ENCODE results near the gene OSBPL8. TPM values are rescaled to one million over a fixed set of nuclear protein-coding genes. Genes with fewer than 3 reads are reported as not detected.

Gene OSBPL8
- total and polyA plus RNA-seq, 4 donors = 6.9 to 32.5 (median 22.9) TPM

DNA sequence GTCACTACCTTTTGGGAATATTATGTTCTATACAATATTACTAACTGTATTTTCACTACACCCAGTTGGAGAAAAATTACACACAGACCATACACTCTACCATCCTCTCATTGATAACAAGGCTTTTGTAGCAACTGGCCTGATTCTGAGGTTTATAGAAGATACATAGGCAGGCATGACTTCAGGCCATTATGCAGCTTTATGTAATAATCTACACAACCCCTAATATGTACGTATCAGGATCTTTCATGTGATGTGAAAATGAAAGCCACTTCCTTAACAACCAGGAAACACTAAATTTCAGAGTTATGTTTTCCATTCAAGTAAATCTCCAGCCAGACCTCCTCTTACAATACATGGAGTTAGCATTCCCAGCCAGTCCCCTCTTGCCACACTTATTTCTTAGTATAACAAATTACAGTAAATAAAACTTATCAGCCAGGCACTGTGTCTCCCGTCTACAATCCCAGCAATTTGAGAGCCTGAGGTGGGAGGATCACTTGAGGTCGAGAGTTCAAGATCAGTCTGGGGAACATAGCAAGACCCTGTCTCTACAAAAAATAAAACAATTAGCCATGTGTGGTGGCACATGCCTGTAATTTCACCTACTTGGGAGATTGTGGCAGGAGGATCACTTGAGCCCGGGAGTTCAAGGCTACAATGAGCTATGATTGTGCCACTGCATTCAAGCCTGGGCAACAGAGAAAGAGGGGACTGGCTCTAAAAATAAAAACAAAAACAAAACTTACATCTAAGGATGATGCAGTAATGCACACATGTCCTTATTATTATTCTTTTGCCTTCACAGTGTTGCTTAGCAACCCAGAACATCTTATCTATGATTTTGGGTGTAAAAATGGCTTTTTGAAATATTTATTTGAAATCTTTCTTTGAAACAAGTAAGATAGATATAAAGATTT is 10.4 kb upstream of the OSBPL8 start:
- H3K27me3 ChIP-seq (ENCODE audit: control insufficient read depth in 4 of 4, insufficient read depth in 4 of 4, low read length in 3 of 4) = no peaks in the 10 kb centered on the region
- H3K36me3 ChIP-seq (ENCODE audit: control insufficient read depth in 4 of 4, insufficient read depth in 3 of 4, low read depth in 1 of 4, low read length in 3 of 4) = no peaks in the 10 kb centered on the region
- H3K9ac ChIP-seq (ENCODE audit: low read depth in 1 of 2, low read length in 2 of 2) = peak overlapping the region in 1 of 2 donors; percentile 18
- TF ChIP-seq MAX (IDR thresholded peaks at IDR 0.05) (no peak), ZBTB33 (IDR thresholded peaks at IDR 0.05) (no peak), JUND (IDR thresholded peaks at IDR 0.05) (no peak), YY1 (IDR thresholded peaks at IDR 0.05) (no peak), GABPA (IDR thresholded peaks at IDR 0.05 in 1 of 2, conservative IDR thresholded peaks at IDR 0.05 in 1 of 2) (no peak), REST (IDR thresholded peaks at IDR 0.05) (no peak), RAD21 (IDR thresholded peaks at IDR 0.05) (no peak), FOXA1 (IDR thresholded peaks at IDR 0.05) (no peak), HNF4A (conservative IDR thresholded peaks at IDR 0.05) (no peak)
- TF ChIP-seq, protein P1, sequence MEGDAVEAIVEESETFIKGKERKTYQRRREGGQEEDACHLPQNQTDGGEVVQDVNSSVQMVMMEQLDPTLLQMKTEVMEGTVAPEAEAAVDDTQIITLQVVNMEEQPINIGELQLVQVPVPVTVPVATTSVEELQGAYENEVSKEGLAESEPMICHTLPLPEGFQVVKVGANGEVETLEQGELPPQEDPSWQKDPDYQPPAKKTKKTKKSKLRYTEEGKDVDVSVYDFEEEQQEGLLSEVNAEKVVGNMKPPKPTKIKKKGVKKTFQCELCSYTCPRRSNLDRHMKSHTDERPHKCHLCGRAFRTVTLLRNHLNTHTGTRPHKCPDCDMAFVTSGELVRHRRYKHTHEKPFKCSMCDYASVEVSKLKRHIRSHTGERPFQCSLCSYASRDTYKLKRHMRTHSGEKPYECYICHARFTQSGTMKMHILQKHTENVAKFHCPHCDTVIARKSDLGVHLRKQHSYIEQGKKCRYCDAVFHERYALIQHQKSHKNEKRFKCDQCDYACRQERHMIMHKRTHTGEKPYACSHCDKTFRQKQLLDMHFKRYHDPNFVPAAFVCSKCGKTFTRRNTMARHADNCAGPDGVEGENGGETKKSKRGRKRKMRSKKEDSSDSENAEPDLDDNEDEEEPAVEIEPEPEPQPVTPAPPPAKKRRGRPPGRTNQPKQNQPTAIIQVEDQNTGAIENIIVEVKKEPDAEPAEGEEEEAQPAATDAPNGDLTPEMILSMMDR (IDR thresholded peaks at IDR 0.05; ENCODE audit: low read depth, low read length, missing input control) = no peak
- H3K4me1 ChIP-seq (ENCODE audit: control insufficient read depth in 4 of 4, insufficient read depth in 4 of 4, low read length in 3 of 4) = peaks cover 0 to 28% (median 22%) of the 10 kb centered on the region in 4 donors
- 46% methylated on average over 4 of the region's 4 CpGs for WGBS
- DNase-seq (ENCODE audit: low spot score) = no peak
- peak overlapping the region; percentile 46 to 66 for H3K27ac ChIP-seq (ENCODE audit: low read depth in 1 of 2, low read length in 2 of 2)
- H3K9me3 ChIP-seq (ENCODE audit: control insufficient read depth in 4 of 4, low read length in 3 of 4) = no peaks in the 10 kb centered on the region
- H3K4me3 ChIP-seq (ENCODE audit: low read depth in 1 of 3, low read length in 3 of 3) = no peak overlapping the region

GRCh38 chr12:76568888-76569551 is 9.4 kb upstream of the OSBPL8 start:
- H3K27ac ChIP-seq (ENCODE audit: low read depth in 1 of 2, low read length in 2 of 2) = peak overlapping the region in 1 of 2 donors; percentile 63
- H3K9ac ChIP-seq (ENCODE audit: low read depth in 1 of 2, low read length in 2 of 2) = peak overlapping the region in 1 of 2 donors; percentile 29
- no peak overlapping the region for H3K4me3 ChIP-seq (ENCODE audit: low read depth in 1 of 3, low read length in 3 of 3)
- H3K4me1 ChIP-seq (ENCODE audit: control insufficient read depth in 4 of 4, insufficient read depth in 4 of 4, low read length in 3 of 4) = peaks cover 0 to 28% (median 22%) of the 10 kb centered on the region in 4 donors
- no peaks in the 10 kb centered on the region for H3K36me3 ChIP-seq (ENCODE audit: control insufficient read depth in 4 of 4, insufficient read depth in 3 of 4, low read depth in 1 of 4, low read length in 3 of 4)
- TF ChIP-seq EGR1 (IDR thresholded peaks at IDR 0.05; ENCODE audit: low read depth in 2 of 2) = no peak
- H3K27me3 ChIP-seq (ENCODE audit: control insufficient read depth in 4 of 4, insufficient read depth in 4 of 4, low read length in 3 of 4) = no peaks in the 10 kb centered on the region
- H3K9me3 ChIP-seq (ENCODE audit: control insufficient read depth in 4 of 4, low read length in 3 of 4) = no peaks in the 10 kb centered on the region
- WGBS = 31% methylated on average over 3 of the region's 3 CpGs
- DNase-seq (ENCODE audit: low spot score) = no peak

All from liver (tissue), 9 donors.